HepG2 (cell line): ENCODE measurements around the gene C2orf80. TPM values are rescaled to one million over a fixed set of nuclear protein-coding genes. Genes with fewer than 3 reads are reported as not detected.
A peak's percentile ranks its signal among the peaks of the same experiment; 100 is the strongest.

Source experiments
- ARID2 ChIP-seq: sonication (generic); formaldehyde crosslinking; IDR thresholded peaks from 2 replicates; pipeline ENCODE4 v1.8.1; 2022; ENCODE audit warnings: mild to moderate bottlenecking, missing genetic modification reagents, borderline replicate concordance
- ARID4A ChIP-seq: sonication (generic); formaldehyde crosslinking; IDR thresholded peaks from 2 replicates; pipeline ENCODE4 v1.5.0; 2020; ENCODE audit warnings: mild to moderate bottlenecking, missing genetic modification reagents, borderline replicate concordance
- CREBL2 ChIP-seq: sonication (generic); formaldehyde crosslinking; IDR thresholded peaks from 2 replicates; pipeline ENCODE4 v1.8.1; 2023; ENCODE audit warnings: missing genetic modification reagents, mild to moderate bottlenecking, borderline replicate concordance
- E2F1 ChIP-seq: sonication (generic); formaldehyde crosslinking; IDR thresholded peaks from 2 replicates; pipeline ENCODE4 v1.5.0; 2020; ENCODE audit warnings: missing genetic modification reagents
- EED ChIP-seq: sonication (generic); formaldehyde crosslinking; IDR thresholded peaks from 2 replicates; pipeline ENCODE4 v1.5.0; 2020; ENCODE audit warnings: mild to moderate bottlenecking, missing genetic modification reagents
- FOXO1 ChIP-seq: sonication (generic); formaldehyde crosslinking; IDR thresholded peaks from 2 replicates; pipeline ENCODE4 v1.4.0; 2020; ENCODE audit warnings: missing genetic modification reagents
- MATR3 ChIP-seq: sonication (generic); formaldehyde crosslinking; IDR thresholded peaks from 2 replicates; pipeline ENCODE4 v1.4.0; 2020; ENCODE audit warnings: missing genetic modification reagents
- NONO ChIP-seq, 2 experiments: fragments of 450-650 bp in 1 of 2; sonication (generic) in 1 of 2; formaldehyde crosslinking in 1 of 2; IDR thresholded peaks in 1 of 2; conservative IDR thresholded peaks in 1 of 2; 2 replicates each; pipeline versions ENCODE4 v1.6.1 to v1.8.0; 2017 to 2022; ENCODE audit warnings: mild to moderate bottlenecking in 1 of 2, missing genetic modification reagents in 1 of 2, moderate library complexity in 1 of 2
- PITX1 ChIP-seq: sonication (generic); formaldehyde crosslinking; IDR thresholded peaks from 2 replicates; pipeline ENCODE4 v1.5.1; 2020; ENCODE audit warnings: mild to moderate bottlenecking, missing genetic modification reagents
- PPARG ChIP-seq: conservative IDR thresholded peaks from 2 replicates; pipeline ENCODE4 v1.6.1; 2016; ENCODE audit warnings: missing biosample characterization, missing genetic modification reagents
- SIX1 ChIP-seq: sonication (generic); formaldehyde crosslinking; IDR thresholded peaks from 2 replicates; pipeline ENCODE4 v1.4.0; 2020; ENCODE audit warnings: missing genetic modification reagents, borderline replicate concordance
- TCF7L2 ChIP-seq: IDR thresholded peaks from 2 replicates; pipeline ENCODE4 v1.6.1; 2011; ENCODE audit warnings: mild to moderate bottlenecking, low read depth, low read length, moderate library complexity
- ZBTB33 ChIP-seq: sonication (generic); formaldehyde crosslinking; IDR thresholded peaks from 2 replicates; pipeline ENCODE4 v1.4.0; 2020; ENCODE audit warnings: missing genetic modification reagents
- ZBTB7A ChIP-seq: sonication (generic); formaldehyde crosslinking; IDR thresholded peaks from 2 replicates; pipeline ENCODE4 v1.8.0; 2022; ENCODE audit warnings: mild to moderate bottlenecking, missing genetic modification reagents
- ZNF12 ChIP-seq: sonication (generic); formaldehyde crosslinking; IDR thresholded peaks from 2 replicates; pipeline ENCODE4 v1.5.0; 2020; ENCODE audit warnings: missing genetic modification reagents
- ZNF275 ChIP-seq: sonication (generic); formaldehyde crosslinking; IDR thresholded peaks from 2 replicates; pipeline ENCODE4 v1.8.0; 2022; ENCODE audit warnings: missing genetic modification reagents, mild to moderate bottlenecking, inconsistent platforms, borderline replicate concordance
- ZNF331 ChIP-seq: sonication (generic); formaldehyde crosslinking; IDR thresholded peaks from 2 replicates; pipeline ENCODE4 v1.4.0; 2020; ENCODE audit warnings: missing genetic modification reagents
- ZNF33B ChIP-seq: sonication (generic); formaldehyde crosslinking; IDR thresholded peaks from 2 replicates; pipeline ENCODE4 v1.5.1; 2020; ENCODE audit warnings: mild to moderate bottlenecking, missing genetic modification reagents
- ZNF704 ChIP-seq: sonication (generic); formaldehyde crosslinking; IDR thresholded peaks from 2 replicates; pipeline ENCODE4 v1.8.1; 2023; ENCODE audit warnings: mild to moderate bottlenecking, inconsistent platforms, moderate library complexity, missing genetic modification reagents, borderline replicate concordance
- polyA plus RNA-seq, 8 experiments: library from polyadenylated mRNA; depleted of rRNA in 3 of 8; stranded (reverse) in 7 of 8; unstranded in 1 of 8; fragments of >200 nt; fragmentation: Illumina TruSeq in 4 of 8; extraction: Trizol in 4 of 8; gene quantifications; 2 replicates each; pipeline versions ENCODE4 v1.2.1 to v1.2.3, GENCODE V29; 2011 to 2016; ENCODE audit warnings: low read depth in 4 of 8, missing spikeins in 1 of 8, mixed read lengths in 1 of 8; ENCODE audit not compliant: insufficient read depth in 1 of 8
- total RNA-seq, 5 experiments: library from RNA; depleted of rRNA; stranded (reverse); fragments of >200 nt; fragmentation: Illumina TruSeq; extraction: Trizol; gene quantifications; 2 replicates each; pipeline ENCODE4 v1.2.3, GENCODE V29; 2016; ENCODE audit warnings: low read depth in 1 of 5

C2orf80 gene
- total and polyA plus RNA-seq, 2 of the 13 experiments (the other 11 are each of a cell fraction or from before 2014, with no cell fraction given) = not detected

- TF ChIP-seq NONO (IDR thresholded peaks at IDR 0.05) = no peak
- TF ChIP-seq NONO (CRISPR knock-in tag; conservative IDR thresholded peaks at IDR 0.05) = no peak
- TF ChIP-seq ZNF331 (CRISPR knock-in tag) = peak; percentile 30; the same call in 1 of the 2 replicates
- TF ChIP-seq FOXO1 (CRISPR knock-in tag) = peak; percentile 30; the same call in 1 of the 2 replicates
- 0 out of 2 replicates have a peak, but pooled peaks have one; percentile 24 for TF ChIP-seq ZBTB7A (CRISPR knock-in tag)
- no peak for TF ChIP-seq ZNF704 (CRISPR knock-in tag)
- TF ChIP-seq PPARG (CRISPR knock-in tag) = no peak
- no peak for TF ChIP-seq ZBTB33 (CRISPR knock-in tag)
- no peak for TF ChIP-seq ZNF33B (CRISPR knock-in tag)
- no peak for TF ChIP-seq CREBL2
- TF ChIP-seq MATR3 (CRISPR knock-in tag) = no peak
- TF ChIP-seq ZNF275 (CRISPR knock-in tag) = no peak
- TF ChIP-seq EED = no peak
- TF ChIP-seq ARID2 (CRISPR knock-in tag) = no peak
- TF ChIP-seq E2F1 (CRISPR knock-in tag) = no peak
- TF ChIP-seq PITX1 = peak; percentile 48; the same call in 1 of the 2 replicates
- no peak for TF ChIP-seq ARID4A (CRISPR knock-in tag)
- 0 out of 2 replicates have a peak, but pooled peaks have one; percentile 18 for TF ChIP-seq ZNF12 (CRISPR knock-in tag)
- TF ChIP-seq SIX1 (CRISPR knock-in tag) = no peak
- TF ChIP-seq TCF7L2 = no peak
These were observed 10.7 kb downstream of the C2orf80 start (continued) for GRCh38 chr2:208179028-208179609.
